HG03442 (cell line): ENCODE results near the gene CMIP.

Experiments
- ATAC-seq: cut with Tn5 transposase; IDR thresholded peaks from one replicate; pipeline ENCODE4 v1.9.1; 2021; ENCODE audit warnings: mild to moderate bottlenecking, moderate library complexity; ENCODE audit not compliant: unreplicated experiment

CMIP gene

GRCh38 chr16:81491541-81492188 lies 47.1 kb downstream of the CMIP start:
- no peak for ATAC-seq

GRCh38 chr16:81492311-81492761 lies 47.7 kb downstream of the CMIP start:
- ATAC-seq = no peak

- no peak for ATAC-seq
Observed at GRCh38 chr16:81492965-81493754, 48.6 kb downstream of the CMIP start.

- no peak for ATAC-seq
Observed at GRCh38 chr16:81493755-81494433, 49.3 kb downstream of the CMIP start.

- no peak for ATAC-seq
Observed at GRCh38 chr16:81494434-81494806, 49.8 kb downstream of the CMIP start.

GRCh38 chr16:81494888-81495287 lies 50.3 kb downstream of the CMIP start:
- ATAC-seq = no peak

- ATAC-seq = no peak
Observed at GRCh38 chr16:81495321-81496234, 51.0 kb downstream of the CMIP start.

- no peak for ATAC-seq
Observed at GRCh38 chr16:81496321-81496720, 51.7 kb downstream of the CMIP start.

GRCh38 chr16:81496742-81497141 lies 52.1 kb downstream of the CMIP start:
- ATAC-seq = no peak

GRCh38 chr16:81497690-81498089 lies 53.1 kb downstream of the CMIP start:
- ATAC-seq = no peak

GRCh38 chr16:81498351-81498750 lies 53.7 kb downstream of the CMIP start:
- no peak for ATAC-seq

GRCh38 chr16:81499576-81500380 lies 55.2 kb downstream of the CMIP start:
- ATAC-seq = no peak

GRCh38 chr16:81500833-81501521 lies 56.4 kb downstream of the CMIP start:
- ATAC-seq = no peak

- no peak for ATAC-seq
Observed at GRCh38 chr16:81502396-81503070, 57.9 kb downstream of the CMIP start.

GRCh38 chr16:81505011-81505661 lies 60.5 kb downstream of the CMIP start:
- peak; percentile 75 for ATAC-seq

- ATAC-seq = no peak
Observed at GRCh38 chr16:81509404-81509803, 64.8 kb downstream of the CMIP start.

GRCh38 chr16:81510016-81510415 lies 65.4 kb downstream of the CMIP start:
- no peak for ATAC-seq

- no peak for ATAC-seq
Observed at GRCh38 chr16:81511371-81511770, 66.8 kb downstream of the CMIP start.
